Activated CD4-positive, alpha-beta memory T cell treated with anti-CD3 and anti-CD28 coated beads for 36 hours (primary cell): ENCODE results near the gene KCTD16. TPM values are rescaled to one million over a fixed set of nuclear protein-coding genes. Genes with fewer than 3 reads are reported as not detected.

Experiments
- CTCF ChIA-PET: fragments of 350-600 bp; sonication (Branson Sonifier 250); formaldehyde crosslinking; loops from one replicate; lab custom pipeline; 2021; ENCODE audit warnings: antibody characterized with exemption, inconsistent platforms; lab: Charles Lee
- POLR2A ChIA-PET: fragments of 350-600 bp; sonication (Branson Sonifier 250); formaldehyde crosslinking; loops from one replicate; lab custom pipeline; 2021; ENCODE audit warnings: antibody characterized with exemption; lab: Charles Lee
- DNase-seq: peaks from one replicate; pipeline ENCODE4 v3.0.0-alpha.2; 2020
- H3K27ac Mint-ChIP-seq: one replicate; pipeline ENCODE4 v1.8.0; 2021; ENCODE audit warnings: mixed read lengths
- H3K27me3 Mint-ChIP-seq: one replicate; pipeline ENCODE4 v1.8.0; 2021; ENCODE audit warnings: mixed read lengths
- H3K36me3 Mint-ChIP-seq: one replicate; pipeline ENCODE4 v1.8.0; 2021; ENCODE audit warnings: mixed read lengths
- H3K4me1 Mint-ChIP-seq: one replicate; pipeline ENCODE4 v1.8.0; 2021; ENCODE audit warnings: low read depth, mixed read lengths
- H3K4me3 Mint-ChIP-seq: one replicate; pipeline ENCODE4 v1.8.0; 2021; ENCODE audit warnings: mild to moderate bottlenecking, mixed read lengths
- H3K9me3 Mint-ChIP-seq: one replicate; pipeline ENCODE4 v1.8.0; 2021; ENCODE audit warnings: mixed read lengths
- intact Hi-C: fragments of 100-400 bp; cut with micrococcal nuclease; formaldehyde crosslinking; loops from one replicate; pipeline ENCODE4 v1.15.1; 2023
- total RNA-seq, 2 experiments: library from RNA; stranded (reverse); gene quantifications; one replicate each; pipeline ENCODE4 v1.2.3, GENCODE V29; 2021

KCTD16 gene
- total RNA-seq, 2 experiments from 2014 or later = 0.24 to 0.27 TPM

- peaks cover 2% of the 10 kb centered on the region for H3K36me3 Mint-ChIP-seq
- no peak for DNase-seq
Measured at GRCh38 chr5:144267961-144268513, 97.4 kb downstream of the KCTD16 start.

GRCh38 chr5:144273232-144274027 lies 102.8 kb downstream of the KCTD16 start:
- peaks cover 6% of the 10 kb centered on the region for H3K27me3 Mint-ChIP-seq
- H3K4me3 Mint-ChIP-seq = no peak overlapping the region

More at GRCh38 chr5:144267961-144268513, 97.4 kb downstream of the KCTD16 start:
- Mint-ChIP-seq H3K27me3 (peaks cover 19% of the 10 kb centered on the region), H3K4me3 (no peak overlapping the region), H3K9me3 (peaks cover 9% of the 10 kb centered on the region), H3K4me1 (no peaks in the 10 kb centered on the region), H3K27ac (no peak overlapping the region)
- ChIA-PET CTCF (no interaction called here), POLR2A (no interaction called here)
- intact Hi-C loops = no loop called here

GRCh38 chr5:144275329-144275728 lies 104.7 kb downstream of the KCTD16 start:
- no peak overlapping the region for H3K27ac Mint-ChIP-seq
- intact Hi-C loops = no loop called here
- no peaks in the 10 kb centered on the region for H3K36me3 Mint-ChIP-seq
- DNase-seq = no peak
- H3K9me3 Mint-ChIP-seq = no peaks in the 10 kb centered on the region
- H3K27me3 Mint-ChIP-seq = no peaks in the 10 kb centered on the region
- ChIA-PET POLR2A (no interaction called here), CTCF (no interaction called here)
- no peaks in the 10 kb centered on the region for H3K4me1 Mint-ChIP-seq
- no peak overlapping the region for H3K4me3 Mint-ChIP-seq

More at GRCh38 chr5:144273232-144274027, 102.8 kb downstream of the KCTD16 start:
- Mint-ChIP-seq H3K36me3 (peaks cover 2% of the 10 kb centered on the region), H3K9me3 (peaks cover 8% of the 10 kb centered on the region), H3K4me1 (no peaks in the 10 kb centered on the region), H3K27ac (no peak overlapping the region)
- intact Hi-C loops = no loop called here
- ChIA-PET POLR2A (no interaction called here), CTCF (no interaction called here)
- DNase-seq = no peak

GRCh38 chr5:144276034-144276822 lies 105.6 kb downstream of the KCTD16 start:
- Mint-ChIP-seq H3K4me3 (no peak overlapping the region), H3K9me3 (no peaks in the 10 kb centered on the region), H3K27ac (no peak overlapping the region), H3K4me1 (no peaks in the 10 kb centered on the region), H3K27me3 (peaks cover 2% of the 10 kb centered on the region), H3K36me3 (no peaks in the 10 kb centered on the region)
- POLR2A ChIA-PET = no interaction called here
- CTCF ChIA-PET = no interaction called here
- intact Hi-C loops = no loop called here
- no peak for DNase-seq

GRCh38 chr5:144281784-144282183 lies 111.1 kb downstream of the KCTD16 start:
- Mint-ChIP-seq H3K27ac (no peak overlapping the region), H3K9me3 (no peaks in the 10 kb centered on the region), H3K36me3 (no peaks in the 10 kb centered on the region), H3K4me3 (no peak overlapping the region), H3K4me1 (no peaks in the 10 kb centered on the region), H3K27me3 (peaks cover 2% of the 10 kb centered on the region)
- ChIA-PET CTCF (no interaction called here), POLR2A (no interaction called here)
- intact Hi-C loops = no loop called here
- DNase-seq = no peak

GRCh38 chr5:144284036-144284435 lies 113.4 kb downstream of the KCTD16 start:
- Mint-ChIP-seq H3K27me3 (peaks cover 2% of the 10 kb centered on the region), H3K4me1 (no peaks in the 10 kb centered on the region), H3K36me3 (no peaks in the 10 kb centered on the region), H3K27ac (no peak overlapping the region), H3K9me3 (no peaks in the 10 kb centered on the region), H3K4me3 (no peak overlapping the region)
- intact Hi-C loops = no loop called here
- CTCF ChIA-PET = no interaction called here
- POLR2A ChIA-PET = no interaction called here
- no peak for DNase-seq

GRCh38 chr5:144284931-144285502 lies 114.3 kb downstream of the KCTD16 start:
- Mint-ChIP-seq H3K4me1 (no peaks in the 10 kb centered on the region), H3K27me3 (peaks cover 2% of the 10 kb centered on the region), H3K4me3 (no peak overlapping the region), H3K9me3 (no peaks in the 10 kb centered on the region), H3K36me3 (no peaks in the 10 kb centered on the region), H3K27ac (no peak overlapping the region)
- intact Hi-C loops = no loop called here
- ChIA-PET CTCF (no interaction called here), POLR2A (no interaction called here)
- no peak for DNase-seq

- H3K9me3 Mint-ChIP-seq = no peaks in the 10 kb centered on the region
- CTCF ChIA-PET = interaction anchor here (0.6 kb wide), 1 partner anchor 10 kb away, joined by 4 read pairs; no protein-coding TSS in a partner anchor
- intact Hi-C loops = no loop called here
- H3K27ac Mint-ChIP-seq = no peak overlapping the region
- H3K27me3 Mint-ChIP-seq = peaks cover 3% of the 10 kb centered on the region
- no peak for DNase-seq
- H3K36me3 Mint-ChIP-seq = no peaks in the 10 kb centered on the region
- POLR2A ChIA-PET = no interaction called here
- H3K4me3 Mint-ChIP-seq = no peak overlapping the region
- no peaks in the 10 kb centered on the region for H3K4me1 Mint-ChIP-seq
Measured at GRCh38 chr5:144289277-144289676, 118.6 kb downstream of the KCTD16 start.

GRCh38 chr5:144292029-144292428 lies 121.4 kb downstream of the KCTD16 start:
- no peak overlapping the region for H3K27ac Mint-ChIP-seq
- peaks cover 4% of the 10 kb centered on the region for H3K27me3 Mint-ChIP-seq
- H3K36me3 Mint-ChIP-seq = no peaks in the 10 kb centered on the region
- ChIA-PET POLR2A (no interaction called here), CTCF (no interaction called here)
- H3K4me3 Mint-ChIP-seq = no peak overlapping the region
- H3K4me1 Mint-ChIP-seq = no peaks in the 10 kb centered on the region
- intact Hi-C loops = no loop called here
- DNase-seq = no peak
- no peaks in the 10 kb centered on the region for H3K9me3 Mint-ChIP-seq

- Mint-ChIP-seq H3K27ac (no peak overlapping the region), H3K36me3 (no peaks in the 10 kb centered on the region), H3K4me1 (no peaks in the 10 kb centered on the region), H3K27me3 (peaks cover 4% of the 10 kb centered on the region), H3K4me3 (no peak overlapping the region), H3K9me3 (no peaks in the 10 kb centered on the region)
- ChIA-PET POLR2A (no interaction called here), CTCF (no interaction called here)
- intact Hi-C loops = no loop called here
- DNase-seq = no peak
Measured at GRCh38 chr5:144295284-144295683, 124.6 kb downstream of the KCTD16 start.

GRCh38 chr5:144297081-144297480 lies 126.4 kb downstream of the KCTD16 start:
- Mint-ChIP-seq H3K27me3 (peaks cover 4% of the 10 kb centered on the region), H3K9me3 (no peaks in the 10 kb centered on the region), H3K36me3 (no peaks in the 10 kb centered on the region), H3K27ac (no peak overlapping the region), H3K4me3 (no peak overlapping the region), H3K4me1 (no peaks in the 10 kb centered on the region)
- POLR2A ChIA-PET = no interaction called here
- intact Hi-C loops = no loop called here
- CTCF ChIA-PET = no interaction called here
- DNase-seq = no peak

- intact Hi-C loops = no loop called here
- H3K9me3 Mint-ChIP-seq = no peaks in the 10 kb centered on the region
- POLR2A ChIA-PET = no interaction called here
- CTCF ChIA-PET = no interaction called here
- DNase-seq = no peak
- H3K27ac Mint-ChIP-seq = no peak overlapping the region
- peaks cover 1% of the 10 kb centered on the region for H3K27me3 Mint-ChIP-seq
- no peaks in the 10 kb centered on the region for H3K36me3 Mint-ChIP-seq
- H3K4me1 Mint-ChIP-seq = no peaks in the 10 kb centered on the region
- H3K4me3 Mint-ChIP-seq = no peak overlapping the region
Measured at GRCh38 chr5:144298658-144299057, 128.0 kb downstream of the KCTD16 start.
